ENCODE data around the gene KLC3. TPM values are rescaled to one million over a fixed set of nuclear protein-coding genes. Genes with fewer than 3 reads are reported as not detected.
A peak's percentile ranks its signal among the peaks of the same experiment; 100 is the strongest.

The KLC3 gene
- total RNA-seq, 1 donor: not detected

GRCh38 chr19:45339629-45340028 lies 921 bp upstream of the KLC3 start:
- TF ChIP-seq CTCF (IDR thresholded peaks at IDR 0.05; ENCODE audit: insufficient read depth, low read length): no peak
- DNase-seq (ENCODE audit: low read depth): no peak
- no peak overlapping the region for H3K4me3 ChIP-seq (ENCODE audit: low read depth, low read length)

- no peak overlapping the region for H3K4me3 ChIP-seq (ENCODE audit: low read depth, low read length)
- TF ChIP-seq CTCF (IDR thresholded peaks at IDR 0.05; ENCODE audit: insufficient read depth, low read length): no peak
- DNase-seq (ENCODE audit: low read depth): peak; percentile 18
Observed at GRCh38 chr19:45340899-45341453, 426 bp downstream of the KLC3 start.

DNA sequence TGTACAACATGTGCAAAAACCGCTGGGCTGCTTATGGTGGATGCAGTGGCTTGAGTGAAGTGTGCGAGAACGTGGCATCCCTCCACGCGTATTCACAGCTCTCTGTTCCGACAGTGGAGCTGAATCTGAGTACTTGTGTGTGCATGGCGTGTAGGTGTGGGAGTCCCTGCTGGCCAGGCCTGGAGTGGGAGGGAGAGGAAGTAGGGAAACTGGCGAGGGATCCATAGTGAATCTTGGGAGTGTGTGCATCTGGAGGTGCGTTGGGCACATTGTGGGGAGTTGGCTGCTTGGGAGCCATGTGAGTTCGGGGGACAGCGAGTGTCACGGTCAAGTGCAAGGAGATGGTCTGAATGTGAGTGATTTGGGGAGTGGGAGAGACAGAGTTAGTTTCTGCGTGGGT lies 2.4 kb downstream of the KLC3 start:
- H3K4me3 ChIP-seq (ENCODE audit: low read depth, low read length): no peak overlapping the region
- no peak for TF ChIP-seq CTCF (IDR thresholded peaks at IDR 0.05; ENCODE audit: insufficient read depth, low read length)
- DNase-seq (ENCODE audit: low read depth): no peak

GRCh38 chr19:45344621-45345505 lies 4.3 kb downstream of the KLC3 start:
- no peak overlapping the region for H3K4me3 ChIP-seq (ENCODE audit: low read depth, low read length)
- no peak for TF ChIP-seq CTCF (IDR thresholded peaks at IDR 0.05; ENCODE audit: insufficient read depth, low read length)
- no peak for DNase-seq (ENCODE audit: low read depth)

DNA sequence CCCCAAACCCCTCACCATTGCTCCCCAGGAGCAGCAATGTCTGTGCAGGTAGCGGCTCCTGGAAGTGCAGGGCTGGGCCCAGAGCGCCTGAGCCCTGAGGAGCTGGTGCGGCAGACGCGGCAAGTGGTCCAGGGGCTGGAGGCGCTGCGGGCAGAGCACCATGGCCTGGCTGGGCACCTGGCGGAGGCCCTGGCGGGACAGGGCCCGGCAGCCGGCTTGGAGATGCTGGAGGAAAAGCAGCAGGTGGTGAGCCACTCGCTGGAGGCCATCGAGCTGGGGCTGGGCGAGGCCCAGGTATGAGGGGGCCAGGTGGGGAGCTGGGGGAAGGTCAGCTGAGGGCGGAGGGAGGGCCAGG lies 4.9 kb downstream of the KLC3 start:
- H3K4me3 ChIP-seq (ENCODE audit: low read depth, low read length): no peak overlapping the region
- no peak for DNase-seq (ENCODE audit: low read depth)
- TF ChIP-seq CTCF (IDR thresholded peaks at IDR 0.05; ENCODE audit: insufficient read depth, low read length): no peak

- DNase-seq (ENCODE audit: low read depth): no peak
- no peak overlapping the region for H3K4me3 ChIP-seq (ENCODE audit: low read depth, low read length)
- no peak for TF ChIP-seq CTCF (IDR thresholded peaks at IDR 0.05; ENCODE audit: insufficient read depth, low read length)
Observed at GRCh38 chr19:45346449-45346848, 5.9 kb downstream of the KLC3 start.
